IgD-negative memory B cell (primary cell): ENCODE data around the gene DAZAP2. TPM values are rescaled to one million over a fixed set of nuclear protein-coding genes. Genes with fewer than 3 reads are reported as not detected.

Experiments used
- H3K27ac Mint-ChIP-seq, 3 donors: one replicate each; pipeline ENCODE4 v1.8.0; 2020 to 2022; ENCODE audit warnings: mild to moderate bottlenecking in 3 of 3, mixed read lengths in 3 of 3, moderate library complexity in 1 of 3
- H3K27me3 Mint-ChIP-seq: one replicate; pipeline ENCODE4 v1.8.0; 2021; ENCODE audit warnings: mixed read lengths
- H3K36me3 Mint-ChIP-seq: one replicate; pipeline ENCODE4 v1.8.0; 2020; ENCODE audit warnings: mild to moderate bottlenecking, mixed read lengths
- H3K4me1 Mint-ChIP-seq, 3 donors: one replicate each; pipeline ENCODE4 v1.8.0; 2020 to 2022; ENCODE audit warnings: mixed read lengths in 3 of 3, mild to moderate bottlenecking in 1 of 3
- H3K4me3 Mint-ChIP-seq, 4 donors: one replicate each; pipeline ENCODE4 v1.8.0; 2020 to 2022; ENCODE audit warnings: mild to moderate bottlenecking in 4 of 4, mixed read lengths in 4 of 4, moderate library complexity in 3 of 4
- H3K9me3 Mint-ChIP-seq, 3 donors: one replicate each; pipeline ENCODE4 v1.8.0; 2020 to 2021; ENCODE audit warnings: mixed read lengths in 3 of 3, mild to moderate bottlenecking in 1 of 3
- polyA plus RNA-seq: library from polyadenylated mRNA; unstranded; fragments of 300-500 nt; fragmentation: Illumina TruSeq; gene quantifications from one replicate; pipeline ENCODE4 v1.2.3, GENCODE V29; 2021

The DAZAP2 gene, protein sequence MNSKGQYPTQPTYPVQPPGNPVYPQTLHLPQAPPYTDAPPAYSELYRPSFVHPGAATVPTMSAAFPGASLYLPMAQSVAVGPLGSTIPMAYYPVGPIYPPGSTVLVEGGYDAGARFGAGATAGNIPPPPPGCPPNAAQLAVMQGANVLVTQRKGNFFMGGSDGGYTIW
- 1,104 TPM for polyA plus RNA-seq

GRCh38 chr12:51238510-51239334 is at the start of gene DAZAP2:
Gene DAZAP2, plus strand, starts transcription at chr12:51238826. Its CDS starts 82 bp downstream, at chr12:51238908.
- no peaks in the 10 kb centered on the region for H3K9me3 Mint-ChIP-seq
- no peaks in the 10 kb centered on the region for H3K27me3 Mint-ChIP-seq
- H3K27ac Mint-ChIP-seq, result peak within 1 kb of the TSS; percentile 99 to 100 (median 100)
- H3K4me1 Mint-ChIP-seq, result peaks cover 26 to 28% (median 27%) of the 10 kb centered on the region in 3 donors
- H3K36me3 Mint-ChIP-seq, result peaks cover 5% of the 10 kb centered on the region
- H3K4me3 Mint-ChIP-seq, result peak within 1 kb of the TSS; percentile 98 to 99 (median 98)

DNA sequence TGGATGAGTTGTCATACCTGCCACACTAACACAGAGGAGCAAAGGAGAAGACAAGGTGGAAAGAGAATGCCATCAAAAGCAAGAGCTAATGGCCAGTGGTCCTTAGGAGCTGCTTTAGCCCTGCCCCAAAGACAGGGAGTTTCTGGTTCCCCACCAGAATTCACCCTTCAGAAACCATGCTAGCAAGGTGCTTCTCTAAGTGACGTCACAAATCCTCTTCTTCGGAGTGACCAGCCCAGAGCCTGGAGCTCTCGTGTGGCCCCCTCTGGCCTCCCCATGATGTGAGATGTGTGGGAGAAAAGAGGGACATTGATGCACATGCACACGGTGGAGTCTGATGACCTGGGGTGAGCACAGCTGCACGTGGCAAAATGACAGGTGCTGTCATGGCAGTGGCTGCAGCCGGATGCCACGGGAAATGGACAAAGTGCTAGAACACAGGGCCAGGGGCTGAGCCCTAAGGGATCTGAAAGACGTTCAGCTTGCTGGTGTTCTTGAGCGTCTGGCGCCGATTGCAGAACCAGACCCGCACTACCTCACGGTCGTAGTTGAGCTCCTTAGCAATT is 48.8 kb upstream of the DAZAP2 start:
- H3K36me3 Mint-ChIP-seq, result peaks cover 11% of the 10 kb centered on the region
- no peak overlapping the region for H3K4me3 Mint-ChIP-seq
- H3K27me3 Mint-ChIP-seq, result no peaks in the 10 kb centered on the region
- no peaks in the 10 kb centered on the region for H3K9me3 Mint-ChIP-seq
- peaks cover 21 to 32% (median 26%) of the 10 kb centered on the region in 3 donors for H3K4me1 Mint-ChIP-seq
- H3K27ac Mint-ChIP-seq, result no peak overlapping the region

DNA sequence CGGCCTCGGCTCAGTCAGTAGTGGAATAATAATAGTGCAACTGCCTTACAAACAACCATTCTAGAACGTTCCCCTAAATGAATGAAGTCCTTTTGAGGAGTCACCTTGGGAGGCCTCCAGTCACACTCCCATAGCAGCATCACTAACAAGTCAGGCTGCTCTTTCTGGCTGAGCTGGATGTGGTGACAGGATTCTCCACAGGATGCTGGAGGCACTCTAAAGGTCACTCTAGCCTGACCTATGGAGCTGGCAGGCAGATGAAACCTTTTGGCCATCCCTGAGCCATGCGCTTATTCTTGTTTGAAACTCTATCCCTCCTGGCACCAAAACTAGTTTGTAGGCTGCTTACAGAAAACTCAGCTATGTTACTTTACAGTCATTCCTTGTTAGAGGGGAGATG is 47.8 kb upstream of the DAZAP2 start:
- Mint-ChIP-seq H3K27me3 (no peaks in the 10 kb centered on the region), H3K9me3 (no peaks in the 10 kb centered on the region), H3K27ac (peak overlapping the region in 1 of 3 donors; percentile 43), H3K36me3 (peaks cover 11% of the 10 kb centered on the region), H3K4me3 (no peak overlapping the region), H3K4me1 (peaks cover 21 to 32% (median 26%) of the 10 kb centered on the region in 3 donors)

DNA sequence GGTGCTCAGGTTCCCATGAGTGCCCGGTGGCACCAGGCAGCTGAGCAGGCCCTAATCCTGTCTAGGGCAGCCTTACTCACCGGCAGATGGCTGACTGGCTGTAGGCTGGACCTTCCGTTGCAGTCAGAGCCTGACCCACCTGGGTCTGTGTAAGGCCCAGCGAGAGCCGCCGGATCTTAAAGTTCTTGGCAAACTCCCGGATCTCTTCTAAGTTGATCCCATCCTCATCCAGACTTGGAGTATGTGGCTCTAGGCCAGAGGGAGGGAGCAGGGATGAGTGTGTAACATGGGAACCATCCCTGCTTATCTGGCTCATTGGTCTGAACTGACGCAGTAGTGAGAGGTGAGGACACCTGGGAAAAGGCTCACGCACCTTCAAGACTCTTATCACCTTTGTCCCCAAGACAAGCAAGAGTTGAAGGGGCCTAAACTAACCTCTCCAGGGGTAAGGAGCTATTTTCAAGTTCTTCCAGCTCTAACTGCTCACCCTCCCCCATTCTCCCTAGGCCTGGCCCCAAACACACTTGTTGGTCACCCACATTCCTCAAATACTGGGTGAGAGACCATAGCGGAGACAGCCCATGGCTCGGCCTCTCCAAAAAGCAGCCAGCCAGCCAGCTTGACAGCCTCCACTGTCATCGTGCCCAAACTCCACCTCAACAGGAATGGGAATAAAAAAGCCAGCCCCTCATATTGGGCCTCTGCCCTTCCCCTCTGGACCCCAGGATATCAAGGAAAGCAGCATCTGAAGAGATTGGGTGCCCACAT is 46.9 kb upstream of the DAZAP2 start:
- Mint-ChIP-seq H3K27me3 (no peaks in the 10 kb centered on the region), H3K4me1 (peaks cover 21 to 27% (median 24%) of the 10 kb centered on the region in 3 donors), H3K4me3 (no peak overlapping the region), H3K27ac (peak overlapping the region in 2 of 3 donors; percentile 43 to 84), H3K36me3 (peaks cover 11% of the 10 kb centered on the region), H3K9me3 (no peaks in the 10 kb centered on the region)

DNA sequence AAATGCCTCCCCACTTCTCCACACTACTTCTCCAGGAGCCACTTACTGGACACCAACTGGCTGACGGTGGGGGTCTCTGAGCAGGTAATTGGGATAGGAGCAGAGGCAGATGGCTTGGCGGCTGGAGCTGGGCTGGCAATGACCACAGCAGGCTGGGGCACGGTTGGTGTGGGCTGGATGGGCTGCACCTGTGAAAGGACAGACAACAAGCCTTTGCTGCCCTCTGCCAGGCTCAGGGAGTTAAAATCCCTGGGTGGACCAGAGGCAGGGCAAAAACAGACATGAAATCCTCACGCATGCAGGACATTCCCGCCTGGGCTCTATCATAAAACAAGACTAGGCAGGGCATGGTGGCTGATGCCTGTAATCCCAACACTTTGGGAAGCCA is 46.3 kb upstream of the DAZAP2 start:
- Mint-ChIP-seq H3K36me3 (peaks cover 11% of the 10 kb centered on the region), H3K27me3 (no peaks in the 10 kb centered on the region), H3K27ac (no peak overlapping the region), H3K4me3 (no peak overlapping the region), H3K9me3 (no peaks in the 10 kb centered on the region), H3K4me1 (peaks cover 18 to 21% (median 18%) of the 10 kb centered on the region in 3 donors)

- Mint-ChIP-seq H3K9me3 (no peaks in the 10 kb centered on the region), H3K27ac (no peak overlapping the region)
Measured at GRCh38 chr12:51195841-51196240, 42.8 kb upstream of the DAZAP2 start.

GRCh38 chr12:51196547-51196946 is 42.1 kb upstream of the DAZAP2 start:
- Mint-ChIP-seq H3K9me3 (no peaks in the 10 kb centered on the region), H3K36me3 (peaks cover 8% of the 10 kb centered on the region), H3K27me3 (no peaks in the 10 kb centered on the region), H3K27ac (no peak overlapping the region), H3K4me1 (no peaks in the 10 kb centered on the region), H3K4me3 (peak overlapping the region in 1 of 4 donors; percentile 5)

More at GRCh38 chr12:51195841-51196240, 42.8 kb upstream of the DAZAP2 start:
- Mint-ChIP-seq H3K4me3 (no peak overlapping the region), H3K4me1 (no peaks in the 10 kb centered on the region), H3K27me3 (no peaks in the 10 kb centered on the region), H3K36me3 (peaks cover 9% of the 10 kb centered on the region)

DNA sequence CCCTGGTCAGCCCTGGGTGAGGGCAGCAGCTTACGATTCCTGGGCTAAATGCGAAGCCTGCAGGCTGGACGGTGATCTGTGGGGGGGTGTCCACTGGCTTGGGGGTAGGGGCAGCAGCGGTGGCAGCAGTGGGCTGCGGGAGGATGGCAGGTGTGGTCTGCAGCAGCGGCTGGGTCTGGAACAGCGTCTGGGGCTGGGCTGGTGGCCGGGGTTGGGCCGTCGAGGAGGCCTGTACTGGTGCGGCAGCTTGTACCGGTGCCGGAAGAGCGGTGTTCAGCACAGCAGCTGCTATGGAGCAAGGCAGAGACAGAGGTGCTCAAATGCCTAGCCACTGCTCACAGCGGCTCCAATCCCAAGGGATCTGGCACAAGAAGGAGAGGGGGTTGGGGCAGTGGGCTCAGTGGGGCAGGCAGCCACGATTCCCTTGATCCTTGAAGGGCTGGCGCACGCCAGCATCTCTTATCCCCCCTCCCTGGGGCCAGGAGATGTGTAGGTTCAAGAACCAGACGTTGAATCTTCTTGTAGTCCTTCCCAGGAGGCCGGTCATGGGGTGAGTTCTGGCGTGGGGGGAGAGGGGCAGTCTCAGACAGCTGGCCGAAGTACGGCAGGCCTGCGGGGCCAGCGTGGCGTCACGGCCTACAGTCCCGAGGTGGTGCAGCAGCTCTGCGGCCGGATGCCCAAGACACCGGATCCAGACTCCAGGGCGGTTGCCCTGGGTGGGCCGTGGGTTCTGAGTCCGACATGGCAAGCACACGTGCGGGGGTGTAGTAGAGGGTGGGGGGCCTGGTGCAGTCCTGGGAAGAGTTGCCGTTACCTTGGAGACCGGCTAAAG is 40.7 kb upstream of the DAZAP2 start:
- Mint-ChIP-seq H3K27me3 (no peaks in the 10 kb centered on the region), H3K4me1 (no peaks in the 10 kb centered on the region), H3K9me3 (no peaks in the 10 kb centered on the region), H3K36me3 (peaks cover 2% of the 10 kb centered on the region), H3K4me3 (no peak overlapping the region), H3K27ac (no peak overlapping the region)

DNA sequence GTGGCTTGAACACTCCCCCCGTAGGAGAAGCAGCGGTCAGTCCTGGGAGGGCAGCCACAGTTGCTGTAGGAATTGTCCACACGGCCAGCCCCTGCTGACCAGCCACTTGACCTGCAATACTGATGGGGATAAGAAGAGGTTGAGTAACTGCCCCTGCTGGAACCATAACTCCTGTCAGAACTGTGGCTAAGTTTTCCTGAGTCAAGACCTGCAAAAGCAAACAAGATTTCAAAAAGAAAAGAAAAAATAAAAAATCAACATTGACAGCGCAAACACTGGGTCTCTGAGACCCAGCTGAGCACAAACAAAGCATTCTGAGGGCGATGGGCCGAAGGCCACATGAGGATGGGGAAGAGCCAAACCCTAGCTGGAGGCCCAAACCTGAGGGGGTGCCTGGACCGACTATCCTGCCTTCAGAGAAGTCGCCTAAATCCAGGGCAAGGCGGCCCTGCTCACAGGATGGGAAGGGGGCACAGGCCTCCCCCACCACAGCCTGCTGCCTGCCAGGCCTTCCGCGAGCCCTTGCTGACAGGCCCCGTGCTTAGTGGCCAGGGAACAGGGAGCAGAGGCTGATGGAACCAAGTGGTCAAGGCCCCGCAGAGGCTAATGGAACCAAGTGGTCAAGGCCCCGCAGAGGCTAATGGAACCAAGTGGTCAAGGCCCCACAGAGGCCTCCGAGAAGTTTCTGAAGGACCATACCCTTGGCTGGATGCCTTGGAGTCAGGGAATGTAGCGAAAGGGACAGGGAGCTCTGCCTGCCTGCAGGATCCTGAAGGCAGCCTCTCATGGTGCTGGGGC is 39.9 kb upstream of the DAZAP2 start:
- Mint-ChIP-seq H3K9me3 (no peaks in the 10 kb centered on the region), H3K36me3 (peaks cover 1% of the 10 kb centered on the region), H3K4me1 (no peaks in the 10 kb centered on the region), H3K4me3 (no peak overlapping the region), H3K27ac (no peak overlapping the region), H3K27me3 (no peaks in the 10 kb centered on the region)

DNA sequence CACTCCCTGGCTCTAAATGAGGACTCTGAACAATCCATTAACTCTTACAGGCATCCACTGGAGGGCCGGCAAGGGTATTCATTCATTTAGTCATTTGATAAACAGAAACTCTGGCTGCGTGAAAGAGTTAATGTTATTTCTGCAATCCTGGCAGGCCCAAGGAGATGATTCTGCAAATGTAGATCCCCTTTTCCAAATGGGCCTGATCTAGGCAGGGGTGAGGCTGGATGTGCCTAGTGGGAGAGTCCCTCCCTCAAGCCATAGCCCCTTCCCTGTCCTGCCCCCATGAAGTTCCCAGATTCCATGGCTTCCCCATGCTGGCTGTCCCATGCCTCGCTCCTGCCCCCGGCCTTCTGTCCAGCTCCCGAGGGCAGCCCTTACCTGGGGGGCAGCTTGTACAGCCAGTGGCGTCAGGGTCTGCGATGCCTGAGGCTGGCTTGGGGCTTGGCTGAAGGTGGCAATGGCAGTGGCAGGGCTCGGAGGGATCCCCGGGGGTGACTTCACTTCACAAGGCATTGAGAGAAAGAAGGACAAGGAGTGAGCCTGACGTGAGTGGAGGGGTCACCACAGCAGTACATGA is 39.2 kb upstream of the DAZAP2 start:
- H3K4me1 Mint-ChIP-seq, result no peaks in the 10 kb centered on the region
- H3K27me3 Mint-ChIP-seq, result no peaks in the 10 kb centered on the region
- no peak overlapping the region for H3K27ac Mint-ChIP-seq
- H3K4me3 Mint-ChIP-seq, result no peak overlapping the region
- H3K9me3 Mint-ChIP-seq, result no peaks in the 10 kb centered on the region
- H3K36me3 Mint-ChIP-seq, result no peaks in the 10 kb centered on the region

GRCh38 chr12:51200156-51200555 is 38.5 kb upstream of the DAZAP2 start:
- Mint-ChIP-seq H3K9me3 (no peaks in the 10 kb centered on the region), H3K27me3 (no peaks in the 10 kb centered on the region), H3K4me1 (no peaks in the 10 kb centered on the region), H3K4me3 (no peak overlapping the region), H3K36me3 (no peaks in the 10 kb centered on the region), H3K27ac (peak overlapping the region in 1 of 3 donors; percentile 53)

- no peak overlapping the region for H3K4me3 Mint-ChIP-seq
- H3K4me1 Mint-ChIP-seq, result no peaks in the 10 kb centered on the region
- no peaks in the 10 kb centered on the region for H3K9me3 Mint-ChIP-seq
- H3K27ac Mint-ChIP-seq, result no peak overlapping the region
- no peaks in the 10 kb centered on the region for H3K27me3 Mint-ChIP-seq
- no peaks in the 10 kb centered on the region for H3K36me3 Mint-ChIP-seq
Measured at GRCh38 chr12:51200806-51201205, 37.8 kb upstream of the DAZAP2 start.

DNA sequence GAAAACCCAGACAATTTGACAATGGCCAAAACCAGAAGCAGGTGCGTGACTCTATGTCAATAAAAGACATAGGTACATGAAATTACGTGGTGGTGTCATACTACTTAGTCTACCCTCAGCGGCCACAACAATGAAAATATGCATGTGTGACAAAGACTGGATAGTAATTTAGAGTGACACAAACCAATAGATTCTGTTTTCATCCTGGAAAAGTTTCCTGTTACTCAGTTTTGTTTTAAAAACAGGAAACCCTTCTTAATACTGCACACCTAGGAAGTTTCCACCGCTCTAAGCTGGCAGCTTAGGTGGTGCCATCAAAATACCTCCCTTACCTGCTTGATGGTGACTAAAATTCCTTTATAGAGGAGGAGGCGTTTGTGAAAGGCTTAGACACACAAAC is 35.9 kb upstream of the DAZAP2 start:
- H3K4me3 Mint-ChIP-seq, result no peak overlapping the region
- no peaks in the 10 kb centered on the region for H3K4me1 Mint-ChIP-seq
- H3K27ac Mint-ChIP-seq, result no peak overlapping the region
- no peaks in the 10 kb centered on the region for H3K27me3 Mint-ChIP-seq
- H3K36me3 Mint-ChIP-seq, result no peaks in the 10 kb centered on the region
- H3K9me3 Mint-ChIP-seq, result no peaks in the 10 kb centered on the region
